Epithelial cell of esophagus (primary cell): ENCODE results near the gene ATP5F1A.
"Not testable (repeated sequence)": the region's sequence is repeated elsewhere in the genome, so short reads cannot be mapped to it uniquely, and the experiment has no call there.

ENCODE experiments used
- DNase-seq: peaks from one replicate; pipeline ENCODE4 v3.0.0; 2010; ENCODE audit warnings: low read depth
- H3K4me3 ChIP-seq: 2 replicates; pipeline ENCODE4 v1.5.1; 2011; ENCODE audit warnings: mild to moderate bottlenecking, low read length, control low read depth
- TF ChIP-seq, protein P1 (sequence below): IDR thresholded peaks from 2 replicates; pipeline ENCODE4 v1.5.1; 2011; ENCODE audit warnings: low read depth, mild to moderate bottlenecking, low read length, control low read depth, inconsistent platforms; ENCODE audit not compliant: insufficient read depth; ENCODE audit errors: missing control alignments

The ATP5F1A gene

DNA sequence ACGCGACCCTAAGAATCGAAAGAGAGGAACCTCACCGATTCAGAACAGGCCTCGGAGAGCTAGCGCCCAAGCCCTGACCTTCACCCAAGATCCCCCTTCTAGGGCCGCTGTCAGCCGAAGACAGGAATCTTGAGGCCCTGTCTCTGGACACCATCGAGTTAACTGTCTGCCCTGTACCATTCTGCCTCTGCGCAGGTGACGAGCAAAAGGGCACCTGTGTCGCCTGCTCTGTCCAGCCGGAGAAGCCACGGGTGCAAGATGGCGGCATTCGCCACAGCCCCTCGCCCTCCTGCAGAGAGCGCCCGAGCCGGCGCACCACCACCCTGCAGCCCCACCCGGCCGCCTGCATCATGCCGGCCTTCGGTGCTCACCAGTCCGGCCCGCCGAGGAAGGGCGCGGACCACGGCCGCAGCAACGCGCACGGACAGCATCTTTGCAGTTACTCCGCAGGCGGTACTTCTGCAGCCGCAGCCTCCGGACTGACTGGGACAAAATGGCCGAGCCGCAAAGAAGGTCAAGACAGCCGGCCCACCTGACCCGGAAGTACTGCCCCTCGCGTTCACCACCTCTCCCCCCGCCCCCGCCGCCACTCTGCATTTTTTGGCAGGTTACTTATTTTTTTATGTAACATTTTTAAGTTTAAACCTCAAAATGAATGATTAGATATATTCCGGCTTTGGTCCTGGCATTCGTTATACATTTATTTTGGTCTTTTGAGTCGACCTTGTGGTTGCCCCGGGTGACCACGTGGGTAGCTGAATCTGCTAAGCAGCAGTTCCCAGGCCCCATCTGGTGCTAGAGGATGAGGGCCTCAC, at the start of gene ATP5F1A:
ATP5F1A (minus strand) TSS at position 496 of the 815 bp plus-strand sequence; CDS start at position 431, 65 bp downstream.
- TF ChIP-seq, protein P1, sequence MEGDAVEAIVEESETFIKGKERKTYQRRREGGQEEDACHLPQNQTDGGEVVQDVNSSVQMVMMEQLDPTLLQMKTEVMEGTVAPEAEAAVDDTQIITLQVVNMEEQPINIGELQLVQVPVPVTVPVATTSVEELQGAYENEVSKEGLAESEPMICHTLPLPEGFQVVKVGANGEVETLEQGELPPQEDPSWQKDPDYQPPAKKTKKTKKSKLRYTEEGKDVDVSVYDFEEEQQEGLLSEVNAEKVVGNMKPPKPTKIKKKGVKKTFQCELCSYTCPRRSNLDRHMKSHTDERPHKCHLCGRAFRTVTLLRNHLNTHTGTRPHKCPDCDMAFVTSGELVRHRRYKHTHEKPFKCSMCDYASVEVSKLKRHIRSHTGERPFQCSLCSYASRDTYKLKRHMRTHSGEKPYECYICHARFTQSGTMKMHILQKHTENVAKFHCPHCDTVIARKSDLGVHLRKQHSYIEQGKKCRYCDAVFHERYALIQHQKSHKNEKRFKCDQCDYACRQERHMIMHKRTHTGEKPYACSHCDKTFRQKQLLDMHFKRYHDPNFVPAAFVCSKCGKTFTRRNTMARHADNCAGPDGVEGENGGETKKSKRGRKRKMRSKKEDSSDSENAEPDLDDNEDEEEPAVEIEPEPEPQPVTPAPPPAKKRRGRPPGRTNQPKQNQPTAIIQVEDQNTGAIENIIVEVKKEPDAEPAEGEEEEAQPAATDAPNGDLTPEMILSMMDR, result no peak
- peak; percentile 82 for DNase-seq
- H3K4me3 ChIP-seq, result peak within 1 kb of the TSS; percentile 52

DNA sequence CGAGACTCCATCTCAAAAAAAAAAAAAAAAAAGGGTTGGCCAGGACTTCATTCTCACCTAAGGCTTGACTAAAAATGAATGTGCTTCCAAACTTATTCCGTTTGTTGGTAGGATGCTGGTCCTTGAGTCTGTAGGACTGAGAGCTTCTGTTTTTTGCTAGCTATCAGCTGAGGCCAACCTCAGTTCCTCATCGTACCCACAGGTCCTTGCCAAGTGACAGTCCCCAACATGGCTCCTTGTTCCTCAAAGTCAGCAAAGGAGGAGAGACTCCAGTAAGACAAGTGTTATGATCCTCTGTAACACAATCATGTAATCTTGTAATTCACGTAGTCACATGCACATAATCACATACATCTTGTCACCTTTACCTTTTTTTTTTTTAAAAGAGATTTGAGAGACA, 43.1 kb upstream of the ATP5F1A start:
- no peak for DNase-seq
- TF ChIP-seq, protein P1, result no peak
- no peak overlapping the region for H3K4me3 ChIP-seq

DNA sequence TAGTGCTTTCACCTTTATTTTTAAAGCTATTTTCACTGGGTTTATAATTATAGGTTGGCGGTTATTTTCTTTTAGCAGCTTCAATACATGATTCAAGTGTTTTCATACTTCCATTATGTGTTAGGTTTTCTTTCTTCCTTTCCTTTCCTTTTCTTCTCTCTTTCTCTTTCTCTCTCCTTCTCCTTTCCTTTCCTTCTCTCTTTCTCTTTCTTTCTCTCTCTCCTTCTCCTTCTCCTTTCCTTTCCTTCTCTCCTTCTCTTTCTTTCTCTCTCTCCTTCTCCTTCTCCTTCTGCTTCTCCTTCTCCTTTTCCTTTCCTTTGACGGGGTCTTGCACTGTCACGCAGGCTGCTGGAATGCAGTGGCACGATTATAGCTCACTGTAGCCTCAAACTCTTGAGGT, 42.1 kb upstream of the ATP5F1A start:
- no peak overlapping the region for H3K4me3 ChIP-seq
- no peak for DNase-seq
- TF ChIP-seq, protein P1, result no peak

DNA sequence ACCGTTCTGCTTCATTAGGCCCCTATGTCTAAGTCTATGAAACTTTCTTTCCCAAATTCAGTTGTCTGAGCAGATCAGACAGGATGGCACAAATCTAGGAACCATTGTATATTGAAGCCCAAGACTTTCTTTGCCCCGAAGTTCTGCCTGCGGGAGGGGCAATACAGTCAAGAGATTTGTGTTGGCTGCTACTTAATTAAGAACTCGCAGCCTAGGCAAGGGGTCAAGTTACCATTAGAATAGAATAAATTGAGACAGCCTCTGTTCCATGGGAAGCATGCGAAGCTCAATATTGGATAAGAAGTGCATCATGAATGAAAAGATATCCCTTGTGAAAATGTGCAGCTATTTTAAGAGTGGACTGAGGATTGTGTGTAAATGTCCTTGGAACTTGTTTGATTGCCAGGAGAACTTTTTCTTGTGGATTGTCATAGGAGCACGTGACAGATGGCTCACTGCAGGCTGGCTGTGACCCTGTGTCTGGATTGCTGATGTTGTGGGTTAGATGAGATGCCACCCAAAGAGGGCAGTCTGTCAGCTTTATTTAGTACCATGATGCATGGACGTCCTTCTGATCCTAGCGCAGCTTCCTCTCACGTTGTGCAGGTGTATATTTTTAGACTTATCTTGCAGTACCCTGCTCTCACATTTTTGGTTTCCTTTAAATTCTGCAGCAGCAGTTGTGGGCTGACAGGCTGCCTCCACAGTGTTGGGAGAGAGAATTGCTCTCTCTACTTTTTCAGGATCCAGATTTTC, 37.0 kb upstream of the ATP5F1A start:
- DNase-seq, result no peak
- TF ChIP-seq, protein P1, result no peak

DNA sequence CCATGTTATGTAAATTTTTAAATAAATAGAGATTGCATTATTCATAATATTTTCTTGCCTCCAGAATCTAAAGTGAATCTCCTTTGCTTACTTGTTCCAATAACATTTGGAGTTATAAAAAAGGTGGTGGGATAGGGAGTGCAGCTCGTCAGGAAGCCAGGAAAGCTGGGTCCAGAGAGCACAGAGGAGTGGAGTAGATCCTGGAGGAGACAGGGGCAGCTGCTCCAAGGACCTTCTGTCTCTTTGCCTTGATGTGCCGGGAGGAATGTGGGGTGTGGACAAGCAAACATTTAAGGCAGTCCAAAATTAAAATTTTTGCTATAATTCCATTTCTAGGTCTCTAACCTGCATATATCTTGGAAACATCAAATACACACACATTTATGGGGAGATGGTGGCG, 35.4 kb upstream of the ATP5F1A start:
- H3K4me3 ChIP-seq, result no peak overlapping the region
- TF ChIP-seq, protein P1, result no peak
- DNase-seq, result no peak

More for the DNA sequence above, 37.0 kb upstream of the ATP5F1A start:
- H3K4me3 ChIP-seq, result no peak overlapping the region

DNA sequence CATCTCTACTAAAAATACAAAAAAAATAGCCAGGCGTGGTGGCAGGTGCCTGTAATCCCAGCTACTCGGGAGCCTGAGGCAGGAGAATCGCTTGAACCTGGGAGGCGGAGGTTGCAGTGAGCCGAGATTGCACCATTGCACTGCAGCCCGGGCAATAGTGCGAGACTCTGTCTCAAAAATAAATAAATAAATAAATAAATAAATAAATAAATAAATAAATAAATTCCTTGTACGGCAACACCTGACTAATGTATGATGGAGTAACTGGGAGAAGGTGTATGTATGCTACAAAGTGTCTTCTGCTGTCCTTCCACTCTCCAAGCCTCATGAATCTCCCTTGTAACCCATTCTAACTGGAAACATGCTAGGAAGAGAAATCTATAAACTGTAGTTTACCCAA, 32.5 kb upstream of the ATP5F1A start:
- not testable (repeated sequence) for DNase-seq, H3K4me3 ChIP-seq

DNA sequence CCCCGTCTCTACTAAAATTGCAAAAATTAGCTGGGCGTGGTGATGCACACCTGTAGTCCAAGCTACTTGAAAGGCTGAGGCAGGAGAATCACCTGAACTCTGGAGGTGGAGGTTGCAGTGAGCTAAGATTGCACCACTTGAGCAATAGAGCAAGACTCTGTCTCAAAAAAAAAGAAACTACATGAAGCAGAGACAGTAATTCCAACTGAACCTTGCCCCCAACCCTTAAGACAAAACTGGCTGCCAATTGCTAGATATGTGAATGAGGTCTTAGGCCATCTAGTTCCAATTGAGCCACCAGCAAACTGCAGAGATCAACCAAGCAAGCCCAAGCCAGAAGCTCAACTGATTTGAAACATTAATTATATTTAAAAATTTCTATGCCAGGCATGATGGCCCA, 32.0 kb upstream of the ATP5F1A start:
- no peak overlapping the region for H3K4me3 ChIP-seq
- TF ChIP-seq, protein P1, result no peak
- DNase-seq, result no peak

DNA sequence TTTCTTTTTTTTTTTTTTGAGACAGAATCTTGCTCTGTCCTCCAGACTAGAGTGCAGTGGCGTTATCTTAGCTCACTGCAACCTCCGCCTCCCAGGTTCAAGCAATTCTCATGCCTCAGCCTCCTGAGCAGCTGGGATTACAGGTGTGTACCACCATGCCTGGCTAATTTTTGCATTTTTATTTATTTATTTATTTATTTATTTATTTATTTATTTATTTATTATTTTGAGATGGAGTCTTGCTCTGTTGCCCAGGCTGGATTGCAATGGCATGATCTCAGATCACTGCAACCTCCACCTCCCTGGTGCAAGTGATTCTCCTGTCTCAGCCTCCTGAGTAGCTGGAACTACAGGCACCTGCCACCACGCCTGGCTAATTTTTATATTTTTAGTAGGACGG, 28.5 kb upstream of the ATP5F1A start:
- not testable (repeated sequence) for DNase-seq, H3K4me3 ChIP-seq
